Uterus (tissue), 2 donors: ENCODE measurements around the gene DNAJB14.

ENCODE experiments used
- CTCF ChIP-seq, 4 experiments: fragments of 200-600 bp in 2 of 4; fragments of 450-650 bp in 2 of 4; sonication (generic) in 2 of 4; IDR thresholded peaks; one replicate each; pipeline ENCODE4 v1.5.1; 2016 to 2019; ENCODE audit warnings: antibody characterized with exemption in 4 of 4, mild to moderate bottlenecking in 2 of 4, moderate library complexity in 1 of 4
- POLR2A ChIP-seq, 2 donors: fragments of 450-650 bp; IDR thresholded peaks; one replicate each; pipeline ENCODE4 v1.6.1; 2016; ENCODE audit warnings: antibody characterized with exemption in 2 of 2, mild to moderate bottlenecking in 1 of 2, moderate library complexity in 1 of 2

- TF ChIP-seq CTCF (IDR thresholded peaks at IDR 0.05) (no peak), POLR2A (IDR thresholded peaks at IDR 0.05) (no peak)
Observed at GRCh38 chr4:99917575-99917974, 28.8 kb downstream of the DNAJB14 start.
